Measurements from ENCODE around the gene KPNA1.
"Not testable (repeated sequence)": the region's sequence is repeated elsewhere in the genome, so short reads cannot be mapped to it uniquely, and the experiment has no call there.

KPNA1 gene

DNA sequence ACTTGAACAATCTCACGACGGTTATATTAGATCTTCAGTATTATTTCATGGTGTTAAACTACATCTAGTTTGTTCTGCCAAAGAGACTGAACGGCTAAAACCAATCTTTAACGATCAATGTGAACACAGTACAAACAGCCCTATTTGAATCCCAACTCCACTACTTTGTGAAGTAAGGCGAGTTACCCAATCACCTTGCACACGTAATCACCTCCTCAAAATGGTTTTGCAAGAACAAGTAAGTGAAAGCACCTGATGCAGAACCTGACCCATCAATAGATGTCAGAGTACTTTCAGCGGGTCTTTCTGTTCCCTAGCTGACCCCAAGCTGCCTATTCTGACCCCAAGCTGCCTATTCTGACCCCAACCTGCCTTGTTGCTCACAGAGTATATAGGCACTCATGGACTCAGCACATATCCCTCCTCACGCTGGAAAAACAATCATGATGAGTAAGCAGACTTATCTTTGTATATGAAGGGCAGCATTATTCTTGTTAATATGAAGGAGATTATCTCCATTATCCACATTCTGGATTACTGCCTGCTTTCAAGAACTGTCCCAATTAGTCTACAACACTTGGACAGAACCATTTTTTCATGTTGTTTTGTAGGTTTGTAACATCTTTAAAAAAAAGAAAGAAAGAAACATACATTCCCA lies 3.7 kb downstream of the KPNA1 start:
- no peak overlapping the region for H3K4me3 ChIP-seq (ENCODE audit: low read length)
- TF ChIP-seq ZNF274 (IDR thresholded peaks at IDR 0.05; ENCODE audit: low read depth, low read length): no peak

DNA sequence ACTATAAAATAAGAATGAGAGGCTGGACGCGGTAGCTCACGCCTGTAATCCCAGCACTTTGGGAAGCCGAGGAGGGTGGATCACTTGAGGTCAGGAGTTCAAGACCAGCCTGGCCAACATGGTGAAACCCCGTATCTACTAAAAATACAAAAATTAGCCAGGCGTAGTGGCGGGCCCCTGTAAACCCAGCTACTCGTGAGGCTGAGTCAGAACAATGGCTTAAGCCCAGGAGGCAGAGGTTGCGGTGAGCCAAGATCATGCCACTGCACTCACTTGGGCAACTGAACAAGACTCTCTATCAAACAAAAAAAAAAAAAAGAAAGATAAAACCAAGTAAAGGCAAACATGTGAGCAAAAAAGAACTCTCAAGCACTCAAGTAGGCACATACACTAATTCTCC lies 5.8 kb downstream of the KPNA1 start:
- H3K4me3 ChIP-seq (ENCODE audit: low read length): not testable (repeated sequence)

DNA sequence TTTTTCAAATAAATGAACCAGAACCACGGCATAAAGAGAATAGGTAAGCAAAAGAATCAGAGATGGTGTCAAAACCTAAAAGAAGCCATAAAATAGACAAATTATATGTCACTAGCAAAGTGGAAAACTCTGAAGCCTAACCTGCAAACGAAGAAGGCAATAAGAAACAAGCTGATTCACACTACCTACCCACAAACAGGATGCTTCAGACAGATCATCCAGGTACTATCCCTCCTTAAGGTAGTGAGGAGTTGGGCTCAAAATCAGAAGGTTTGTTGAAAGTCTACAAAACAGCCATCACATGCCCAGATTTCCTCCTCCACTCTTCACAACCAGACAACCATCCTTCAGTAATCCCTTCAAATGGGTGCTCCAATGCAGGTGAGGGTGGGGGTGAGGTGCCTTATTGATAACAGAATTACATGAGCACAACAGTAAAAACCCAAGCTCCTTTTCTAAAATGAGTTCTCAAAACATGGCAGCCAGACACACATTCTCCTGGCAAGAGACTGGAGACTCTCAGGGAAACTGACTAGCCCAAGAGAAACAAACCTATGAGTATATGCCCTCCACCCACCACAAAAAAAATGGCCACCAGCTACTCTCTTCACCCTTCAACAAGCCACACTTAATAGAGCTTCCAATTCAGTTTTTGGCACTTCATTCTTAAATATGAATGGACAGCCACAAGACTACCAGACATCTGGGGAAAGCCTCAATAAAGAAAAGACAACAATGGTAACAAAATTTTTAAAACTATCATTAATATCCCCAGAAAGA lies 6.4 kb downstream of the KPNA1 start:
- TF ChIP-seq ZNF274 (IDR thresholded peaks at IDR 0.05; ENCODE audit: low read depth, low read length): no peak
- H3K4me3 ChIP-seq (ENCODE audit: low read length): no peak overlapping the region

DNA sequence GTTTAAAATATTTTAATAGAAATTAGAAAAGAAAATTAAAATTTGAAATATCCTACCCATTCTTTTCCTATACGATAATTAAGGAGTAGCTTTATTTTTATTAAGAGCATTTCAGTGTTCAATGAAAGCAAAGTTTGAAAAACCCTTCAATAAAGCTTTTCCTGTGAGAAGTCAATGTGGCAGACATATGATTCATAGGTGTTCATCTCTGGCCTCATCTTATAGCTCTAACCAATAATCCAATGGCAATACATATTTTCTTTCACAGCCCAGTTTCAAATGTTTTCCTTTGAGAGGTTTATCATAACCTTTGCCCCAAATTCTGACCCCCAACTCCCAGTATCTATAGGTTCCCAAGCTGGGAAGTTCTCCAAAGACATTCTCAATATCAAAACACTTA lies 8.3 kb downstream of the KPNA1 start:
- H3K4me3 ChIP-seq (ENCODE audit: low read length): no peak overlapping the region
- no peak for TF ChIP-seq ZNF274 (IDR thresholded peaks at IDR 0.05; ENCODE audit: low read depth, low read length)

DNA sequence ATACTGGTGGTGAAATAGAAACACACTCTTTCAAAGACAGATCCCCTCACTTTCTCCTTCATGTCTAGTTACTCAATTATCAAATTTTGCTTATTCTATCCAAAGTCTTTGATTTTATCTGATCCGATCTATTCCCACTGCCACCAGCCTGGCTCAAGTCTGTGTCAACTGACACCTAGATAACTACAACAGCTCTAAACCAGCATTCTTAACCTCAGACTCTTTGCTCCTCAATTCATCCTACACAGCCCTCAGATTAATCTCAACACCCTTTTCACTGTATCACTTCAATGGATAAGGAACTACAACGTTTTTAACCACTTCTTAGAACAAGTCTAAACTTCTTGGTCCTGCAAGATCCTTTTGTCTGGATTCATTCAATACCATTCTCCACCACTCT lies 9.1 kb downstream of the KPNA1 start:
- TF ChIP-seq ZNF274 (IDR thresholded peaks at IDR 0.05; ENCODE audit: low read depth, low read length): no peak
- no peak overlapping the region for H3K4me3 ChIP-seq (ENCODE audit: low read length)

DNA sequence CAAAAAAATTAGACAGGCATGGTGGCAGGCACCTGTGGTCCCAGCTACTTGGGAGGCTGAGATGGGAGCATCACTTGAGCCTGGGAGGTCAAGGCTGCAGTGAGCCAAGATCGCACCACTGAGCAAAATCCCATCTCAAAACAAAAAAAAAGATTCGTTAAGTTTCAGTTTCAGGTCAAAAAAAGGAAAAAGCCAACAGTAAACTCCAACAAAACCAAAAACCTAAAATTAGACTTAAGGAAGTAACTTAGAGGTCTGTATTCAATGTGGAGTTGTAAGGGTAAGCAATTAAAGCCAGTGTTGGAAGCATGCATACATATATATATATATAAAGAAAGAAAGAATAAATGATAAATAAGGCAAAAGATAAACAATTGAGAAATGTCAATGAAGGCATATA lies 11.8 kb downstream of the KPNA1 start:
- no peak overlapping the region for H3K4me3 ChIP-seq (ENCODE audit: low read length)
- no peak for TF ChIP-seq ZNF274 (IDR thresholded peaks at IDR 0.05; ENCODE audit: low read depth, low read length)

DNA sequence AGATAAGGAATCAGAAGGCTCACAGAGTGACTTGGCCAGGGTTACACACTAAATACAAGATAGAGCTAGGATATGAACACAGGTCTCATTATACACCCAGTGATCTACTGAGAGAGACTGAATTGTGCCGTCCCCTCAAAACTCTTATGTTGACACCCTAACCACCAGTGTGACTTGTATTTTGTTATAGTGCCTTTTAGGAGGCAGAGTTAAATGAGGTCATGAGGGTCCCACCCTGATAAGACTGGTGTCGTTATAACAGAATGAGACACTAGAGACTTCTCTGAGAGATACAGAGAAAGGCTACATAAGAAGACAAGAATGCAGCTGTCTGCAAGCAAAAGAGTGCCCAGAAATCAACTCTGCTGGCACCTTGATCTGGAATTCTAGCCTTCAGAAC lies 12.6 kb downstream of the KPNA1 start:
- H3K4me3 ChIP-seq (ENCODE audit: low read length): no peak overlapping the region
- TF ChIP-seq ZNF274 (IDR thresholded peaks at IDR 0.05; ENCODE audit: low read depth, low read length): no peak

DNA sequence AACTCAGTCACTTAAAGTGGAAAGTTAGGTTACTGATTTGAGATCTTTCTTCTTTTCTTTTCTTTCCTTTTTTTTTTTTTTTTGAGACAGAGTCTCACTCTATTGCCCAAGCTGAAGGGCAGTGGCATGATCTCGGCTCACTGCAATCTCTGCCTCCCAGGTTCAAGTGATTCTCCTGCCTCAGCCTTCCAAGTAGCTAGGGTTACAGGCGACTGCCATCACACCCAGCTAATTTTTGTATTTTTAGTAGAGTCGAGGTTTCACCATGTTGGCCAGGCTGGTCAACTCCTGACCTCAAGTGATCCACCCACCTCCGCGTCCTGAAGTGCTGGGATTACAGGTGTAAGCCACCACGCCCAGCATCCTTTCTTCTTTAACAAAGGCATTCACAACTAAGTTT lies 13.8 kb downstream of the KPNA1 start:
- not testable (repeated sequence) for H3K4me3 ChIP-seq (ENCODE audit: low read length)

DNA sequence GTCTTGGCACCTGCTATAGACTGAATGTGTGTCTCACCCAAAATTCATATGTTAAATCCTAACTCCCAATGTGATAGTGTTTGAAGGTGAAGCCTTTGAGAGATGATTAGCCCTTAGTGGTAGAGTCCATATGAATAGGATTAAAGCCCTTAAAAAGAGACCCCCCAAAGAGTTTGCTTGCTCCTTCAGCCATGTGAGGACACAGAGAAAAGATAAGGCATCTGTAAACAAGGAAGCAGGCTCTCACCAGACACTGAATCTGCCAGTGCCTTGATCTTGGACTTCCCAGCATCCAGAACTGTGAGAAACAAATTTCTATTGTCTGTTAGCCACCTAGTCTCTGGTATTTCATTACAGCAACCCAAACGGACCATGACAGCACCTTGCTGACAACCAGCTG lies 16.6 kb downstream of the KPNA1 start:
- no peak overlapping the region for H3K4me3 ChIP-seq (ENCODE audit: low read length)
- TF ChIP-seq ZNF274 (IDR thresholded peaks at IDR 0.05; ENCODE audit: low read depth, low read length): no peak

DNA sequence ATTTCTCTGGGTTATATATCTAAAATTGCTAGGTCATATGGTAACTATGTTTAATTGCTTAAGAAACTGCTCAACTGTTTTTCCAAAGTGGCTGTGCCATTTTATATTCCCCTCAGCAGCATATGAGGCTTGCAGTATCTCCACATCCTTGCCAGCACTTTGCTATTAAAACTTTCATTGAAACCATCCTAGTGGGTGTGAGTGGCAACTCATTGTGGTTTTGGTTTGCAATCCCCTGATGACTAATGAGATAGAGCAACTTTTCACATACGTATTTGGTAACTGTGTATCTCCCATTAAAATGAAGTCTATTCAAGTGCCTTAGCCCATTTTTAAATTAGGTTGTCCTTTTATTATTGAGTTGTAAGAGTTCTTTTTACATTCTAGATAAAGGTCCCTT lies 17.3 kb downstream of the KPNA1 start:
- TF ChIP-seq ZNF274 (IDR thresholded peaks at IDR 0.05; ENCODE audit: low read depth, low read length): no peak
- H3K4me3 ChIP-seq (ENCODE audit: low read length): no peak overlapping the region

DNA sequence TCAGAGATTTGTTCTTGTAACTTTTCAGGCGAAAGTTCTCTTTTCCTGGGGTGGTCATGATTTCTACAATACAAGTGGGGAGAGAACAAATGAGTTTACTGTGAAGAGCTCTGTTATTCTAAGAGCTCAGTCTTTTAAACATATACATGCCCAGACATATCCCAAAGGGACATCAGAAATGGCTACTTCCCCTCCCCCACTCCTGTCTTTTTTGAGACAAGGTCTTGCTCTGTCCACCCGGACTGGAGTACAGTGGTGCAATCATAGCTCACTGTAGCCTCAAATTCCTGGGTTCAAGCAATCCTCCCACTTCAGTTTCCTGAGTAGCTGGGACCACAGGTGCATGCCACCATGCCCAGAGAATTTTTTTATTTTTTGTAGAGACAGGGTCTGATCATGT lies 18.2 kb downstream of the KPNA1 start:
- TF ChIP-seq ZNF274 (IDR thresholded peaks at IDR 0.05; ENCODE audit: low read depth, low read length): no peak

DNA sequence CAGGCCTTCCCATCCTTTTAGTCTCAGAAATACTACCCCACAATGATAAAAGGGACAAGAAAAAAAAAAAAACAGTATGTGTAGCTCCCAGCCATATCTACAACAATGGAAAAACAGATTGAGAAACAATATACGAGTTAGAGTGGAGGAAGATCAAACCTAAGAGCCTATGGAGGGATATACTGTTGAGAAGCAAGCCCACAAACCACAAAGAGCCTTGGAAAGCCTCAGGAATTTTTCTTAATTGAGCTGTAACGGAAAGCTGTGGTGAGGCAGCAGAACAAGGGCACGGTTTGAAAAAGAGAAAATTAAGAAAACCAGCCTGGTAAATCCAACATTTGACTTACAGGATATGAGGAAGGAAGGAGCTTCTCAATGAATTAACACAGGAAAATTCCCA lies 21.4 kb downstream of the KPNA1 start:
- no peak overlapping the region for H3K4me3 ChIP-seq (ENCODE audit: low read length)
- TF ChIP-seq ZNF274 (IDR thresholded peaks at IDR 0.05; ENCODE audit: low read depth, low read length): no peak

More for the DNA sequence above, 18.2 kb downstream of the KPNA1 start:
- H3K4me3 ChIP-seq (ENCODE audit: low read length): no peak overlapping the region

DNA sequence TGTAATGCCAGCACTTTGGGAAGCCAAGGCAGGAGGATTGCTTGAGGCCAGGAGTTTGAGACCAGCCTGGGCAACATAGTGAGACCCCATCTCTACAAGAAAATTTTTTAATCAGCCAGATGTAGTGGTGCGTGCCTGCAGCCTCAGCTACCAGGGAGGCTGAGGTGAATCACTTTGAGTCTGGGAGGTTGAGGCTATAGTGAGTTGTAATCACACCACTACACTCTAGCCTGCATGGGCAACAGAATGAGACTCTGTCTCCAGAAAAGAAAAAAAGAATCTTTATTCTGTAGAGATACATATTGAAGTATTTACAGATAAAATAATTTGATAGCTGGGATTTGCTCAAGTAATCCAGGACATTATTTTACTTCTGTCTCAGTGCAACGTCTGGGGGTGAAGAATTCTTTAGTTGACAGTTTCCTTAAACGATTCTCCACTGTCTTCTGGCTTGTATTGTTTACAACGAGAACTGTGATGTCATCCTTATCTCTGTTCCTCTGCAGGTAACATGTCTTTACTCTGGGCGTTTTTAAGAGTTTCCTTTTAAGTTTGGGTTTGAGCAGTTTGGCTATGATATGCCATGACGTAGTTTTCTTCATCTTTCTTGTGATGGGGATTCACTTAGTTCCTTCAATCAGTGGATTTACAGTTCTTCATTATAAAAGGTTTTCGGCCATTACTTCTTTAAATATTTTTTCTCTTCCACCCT lies 26.3 kb downstream of the KPNA1 start:
- no peak for TF ChIP-seq ZNF274 (IDR thresholded peaks at IDR 0.05; ENCODE audit: low read depth, low read length)
- H3K4me3 ChIP-seq (ENCODE audit: low read length): no peak overlapping the region

DNA sequence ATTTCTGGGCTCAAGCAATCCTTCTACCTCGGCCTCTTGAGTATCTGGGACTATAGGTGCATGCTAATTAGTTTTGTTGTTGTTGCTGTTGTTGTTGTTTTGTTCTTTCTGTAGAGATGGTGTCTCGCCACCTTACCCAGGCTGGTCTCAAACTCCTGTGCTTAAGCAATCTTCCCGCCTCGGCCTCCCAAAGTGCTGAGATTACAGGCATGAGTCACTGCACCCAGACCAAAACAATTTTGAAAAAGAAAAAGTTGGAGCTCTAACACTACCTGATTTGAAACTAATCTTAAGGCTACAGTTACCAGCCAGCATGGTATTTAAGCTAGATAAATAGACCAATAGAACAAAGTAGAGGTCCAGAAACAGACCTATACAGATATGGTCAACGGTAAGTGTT lies 29.8 kb downstream of the KPNA1 start:
- H3K4me3 ChIP-seq (ENCODE audit: low read length): no peak overlapping the region
- no peak for TF ChIP-seq ZNF274 (IDR thresholded peaks at IDR 0.05; ENCODE audit: low read depth, low read length)

DNA sequence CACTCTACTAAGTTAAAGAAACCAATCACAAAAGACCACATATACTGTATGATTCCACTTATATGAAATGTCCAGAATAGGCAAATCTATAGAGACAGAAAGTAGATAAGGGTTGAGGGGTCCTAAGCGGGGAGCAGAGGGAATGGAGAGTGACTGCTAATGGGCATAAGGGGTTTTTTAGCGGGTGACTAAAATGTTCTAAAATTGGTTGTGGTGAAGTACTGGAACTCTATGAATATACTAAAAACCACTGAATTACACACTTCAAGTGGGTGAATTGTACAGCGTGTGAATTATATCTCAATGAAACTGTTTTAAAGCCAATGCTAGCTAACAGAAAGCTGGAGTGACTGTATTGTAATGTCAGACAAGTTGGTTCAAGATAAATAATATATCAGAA lies 33.3 kb downstream of the KPNA1 start:
- no peak for TF ChIP-seq ZNF274 (IDR thresholded peaks at IDR 0.05; ENCODE audit: low read depth, low read length)
- H3K4me3 ChIP-seq (ENCODE audit: low read length): no peak overlapping the region

Measured in GM08714 (cell line).